ENCODE results near the gene ADCY9.

Gene ADCY9

GRCh38 chr16:4094127-4094773, 22.0 kb downstream of the ADCY9 start:
- H3K4me1 ChIP-seq, result peaks cover 18% of the 10 kb centered on the region
- no peak for TF ChIP-seq CTCF (IDR thresholded peaks at IDR 0.05)
- no peaks in the 10 kb centered on the region for H3K9me3 ChIP-seq (ENCODE audit: control insufficient read depth, low read length)
- H3K4me3 ChIP-seq (ENCODE audit: low read depth, low read length), result no peak overlapping the region
- H2AFZ ChIP-seq, result no peak overlapping the region
- H3K36me3 ChIP-seq (ENCODE audit: control insufficient read depth, insufficient read depth, low read length), result no peaks in the 10 kb centered on the region
- no peaks in the 10 kb centered on the region for H3K27me3 ChIP-seq (ENCODE audit: control insufficient read depth, insufficient read depth, low read length)
- H3K9ac ChIP-seq, result no peak overlapping the region
- H3K4me2 ChIP-seq (ENCODE audit: low read length), result no peak overlapping the region
- H3K27ac ChIP-seq, result no peak overlapping the region
- H3K79me2 ChIP-seq, result peaks cover 12% of the 10 kb centered on the region

GRCh38 chr16:4093495-4094126, 22.6 kb downstream of the ADCY9 start:
- Histone ChIP-seq H3K4me3 (ENCODE audit: low read depth, low read length) (no peak overlapping the region), H3K27ac (no peak overlapping the region)

GRCh38 chr16:4092547-4093265, 23.5 kb downstream of the ADCY9 start:
- TF ChIP-seq CTCF (IDR thresholded peaks at IDR 0.05), result no peak
- Histone ChIP-seq H3K4me2 (ENCODE audit: low read length) (no peak overlapping the region), H3K9me3 (ENCODE audit: control insufficient read depth, low read length) (no peaks in the 10 kb centered on the region), H2AFZ (no peak overlapping the region), H3K27ac (no peak overlapping the region), H3K4me1 (peaks cover 18% of the 10 kb centered on the region), H3K36me3 (ENCODE audit: control insufficient read depth, insufficient read depth, low read length) (no peaks in the 10 kb centered on the region), H3K79me2 (peaks cover 16% of the 10 kb centered on the region), H3K27me3 (ENCODE audit: control insufficient read depth, insufficient read depth, low read length) (no peaks in the 10 kb centered on the region), H3K9ac (no peak overlapping the region), H3K4me3 (ENCODE audit: low read depth, low read length) (no peak overlapping the region)

More at GRCh38 chr16:4093495-4094126, 22.6 kb downstream of the ADCY9 start:
- no peaks in the 10 kb centered on the region for H3K27me3 ChIP-seq (ENCODE audit: control insufficient read depth, insufficient read depth, low read length)
- H3K9me3 ChIP-seq (ENCODE audit: control insufficient read depth, low read length), result no peaks in the 10 kb centered on the region
- no peak overlapping the region for H2AFZ ChIP-seq
- no peak overlapping the region for H3K4me2 ChIP-seq (ENCODE audit: low read length)
- H3K79me2 ChIP-seq, result peaks cover 18% of the 10 kb centered on the region
- no peak for TF ChIP-seq CTCF (IDR thresholded peaks at IDR 0.05)
- H3K9ac ChIP-seq, result no peak overlapping the region
- H3K36me3 ChIP-seq (ENCODE audit: control insufficient read depth, insufficient read depth, low read length), result no peaks in the 10 kb centered on the region
- peaks cover 21% of the 10 kb centered on the region for H3K4me1 ChIP-seq

GRCh38 chr16:4091240-4092012, 24.8 kb downstream of the ADCY9 start:
- Histone ChIP-seq H3K9ac (no peak overlapping the region), H3K27me3 (ENCODE audit: control insufficient read depth, insufficient read depth, low read length) (no peaks in the 10 kb centered on the region), H3K36me3 (ENCODE audit: control insufficient read depth, insufficient read depth, low read length) (no peaks in the 10 kb centered on the region), H3K4me3 (ENCODE audit: low read depth, low read length) (no peak overlapping the region), H3K27ac (no peak overlapping the region), H2AFZ (no peak overlapping the region), H3K9me3 (ENCODE audit: control insufficient read depth, low read length) (no peaks in the 10 kb centered on the region), H3K4me1 (peaks cover 17% of the 10 kb centered on the region), H3K79me2 (peaks cover 19% of the 10 kb centered on the region), H3K4me2 (ENCODE audit: low read length) (no peak overlapping the region)
- no peak for TF ChIP-seq CTCF (IDR thresholded peaks at IDR 0.05)
